ENCODE measurements around the gene IGSF3.
"Not testable (repeated sequence)": the region's sequence is repeated elsewhere in the genome, so short reads cannot be mapped to it uniquely, and the experiment has no call there.

The IGSF3 gene

DNA sequence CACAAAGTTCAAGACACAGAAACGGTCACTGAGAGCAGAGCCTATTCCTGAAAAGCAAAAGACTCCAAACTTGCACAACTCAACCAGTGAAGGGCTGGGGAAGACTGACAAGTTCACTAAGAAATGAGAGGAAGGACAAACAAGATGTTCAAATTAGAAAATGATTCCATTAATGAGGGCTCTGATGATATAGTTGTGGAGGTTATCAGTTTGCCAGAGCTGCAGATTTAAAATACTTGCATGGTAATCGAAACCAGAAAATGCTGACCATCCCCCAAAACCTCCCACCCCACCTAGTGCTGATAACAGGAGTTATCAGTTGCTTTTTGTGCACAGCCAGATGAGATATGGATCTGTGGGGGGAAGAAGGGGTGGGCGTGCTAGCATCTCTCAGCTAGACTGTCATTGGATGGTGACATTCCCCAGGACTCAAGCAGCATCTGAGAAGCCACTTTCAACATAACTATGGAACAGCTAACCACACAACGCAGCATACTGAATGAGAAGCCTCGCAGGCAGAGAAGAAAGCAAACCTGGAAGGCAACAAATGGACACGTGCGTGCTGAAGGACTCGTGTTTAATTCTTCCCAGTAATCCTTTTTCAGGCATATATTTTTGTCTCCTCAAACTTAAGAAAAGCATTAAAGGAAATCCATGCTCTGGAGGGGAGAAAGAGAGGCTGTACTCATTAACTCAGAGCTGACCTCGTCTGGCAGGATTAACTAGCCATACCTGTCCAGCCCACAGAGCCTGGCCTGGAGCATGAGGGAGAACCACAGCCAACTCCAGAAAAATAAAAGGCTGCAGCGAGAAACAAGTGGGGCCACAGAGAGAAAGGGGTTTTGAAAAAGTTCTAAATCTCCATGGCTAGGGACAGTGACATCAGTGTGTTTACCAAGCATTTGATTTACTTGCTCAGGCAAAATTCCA, 35.3 kb downstream of the IGSF3 start:
- H3K9me3 Mint-ChIP-seq, H3K4me1 Mint-ChIP-seq, H3K27ac Mint-ChIP-seq, H3K4me3 Mint-ChIP-seq, H3K27me3 Mint-ChIP-seq, H3K36me3 Mint-ChIP-seq: not testable (repeated sequence)

GRCh38 chr1:116631554-116631953, 36.0 kb downstream of the IGSF3 start:
- not testable (repeated sequence) for H3K4me1 Mint-ChIP-seq, H3K9me3 Mint-ChIP-seq, H3K27ac Mint-ChIP-seq, H3K27me3 Mint-ChIP-seq, H3K36me3 Mint-ChIP-seq, H3K4me3 Mint-ChIP-seq

- H3K27me3 Mint-ChIP-seq, H3K27ac Mint-ChIP-seq, H3K4me3 Mint-ChIP-seq, H3K4me1 Mint-ChIP-seq, H3K9me3 Mint-ChIP-seq, H3K36me3 Mint-ChIP-seq: not testable (repeated sequence)
These were observed 37.5 kb downstream of the IGSF3 start for GRCh38 chr1:116630057-116630456.

DNA sequence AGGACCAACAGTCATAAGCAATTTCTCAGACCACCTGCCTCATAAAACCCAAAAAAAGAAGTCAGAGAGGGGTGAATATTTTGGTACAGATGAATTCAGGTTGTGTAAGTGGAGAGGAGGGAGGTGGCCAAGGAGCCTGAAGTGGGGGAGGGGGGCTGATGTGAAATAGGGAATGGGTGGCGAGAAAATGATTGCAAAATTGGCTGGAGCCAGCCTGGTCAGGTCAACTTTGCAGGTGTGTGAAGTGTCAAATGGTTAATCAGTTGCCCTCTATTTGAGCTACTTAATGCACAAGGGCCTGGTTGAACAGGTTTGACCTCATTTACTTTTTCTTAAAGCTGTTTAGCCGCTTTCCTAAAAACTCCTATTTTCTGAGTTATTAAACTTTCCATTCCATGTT, 38.1 kb downstream of the IGSF3 start:
- H3K9me3 Mint-ChIP-seq, H3K27me3 Mint-ChIP-seq, H3K36me3 Mint-ChIP-seq, H3K4me1 Mint-ChIP-seq, H3K4me3 Mint-ChIP-seq, H3K27ac Mint-ChIP-seq: not testable (repeated sequence)

DNA sequence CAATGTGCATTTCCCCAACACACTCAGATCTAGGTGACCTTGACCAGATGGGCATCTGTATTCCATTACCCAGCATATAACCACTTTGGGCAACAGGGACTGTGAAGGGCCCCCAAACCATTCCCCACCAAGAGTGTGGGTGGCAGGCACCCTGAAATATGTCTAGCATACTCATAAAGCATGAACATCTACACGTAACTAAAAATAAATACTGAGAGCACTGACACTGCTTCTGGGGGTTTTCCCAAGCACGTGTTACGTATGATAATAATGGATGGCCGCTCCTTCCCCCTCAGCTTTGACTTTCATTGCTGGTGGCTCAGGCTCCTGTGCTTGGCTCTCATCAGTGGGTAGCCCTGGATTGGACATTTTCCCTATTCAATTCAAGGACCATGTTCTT, 39.1 kb downstream of the IGSF3 start:
- Mint-ChIP-seq H3K4me1 (no peaks in the 10 kb centered on the region), H3K36me3 (no peaks in the 10 kb centered on the region), H3K27ac (peak overlapping the region; percentile 25), H3K9me3 (no peaks in the 10 kb centered on the region), H3K4me3 (no peak overlapping the region), H3K27me3 (peaks cover 6% of the 10 kb centered on the region)

- H3K9me3 Mint-ChIP-seq, H3K27ac Mint-ChIP-seq, H3K4me3 Mint-ChIP-seq, H3K36me3 Mint-ChIP-seq, H3K27me3 Mint-ChIP-seq, H3K4me1 Mint-ChIP-seq: not testable (repeated sequence)
These were observed 40.2 kb downstream of the IGSF3 start for GRCh38 chr1:116627357-116627756.

- not testable (repeated sequence) for H3K4me1 Mint-ChIP-seq, H3K36me3 Mint-ChIP-seq, H3K4me3 Mint-ChIP-seq, H3K9me3 Mint-ChIP-seq, H3K27ac Mint-ChIP-seq, H3K27me3 Mint-ChIP-seq
These were observed 40.6 kb downstream of the IGSF3 start for GRCh38 chr1:116626915-116627314.

DNA sequence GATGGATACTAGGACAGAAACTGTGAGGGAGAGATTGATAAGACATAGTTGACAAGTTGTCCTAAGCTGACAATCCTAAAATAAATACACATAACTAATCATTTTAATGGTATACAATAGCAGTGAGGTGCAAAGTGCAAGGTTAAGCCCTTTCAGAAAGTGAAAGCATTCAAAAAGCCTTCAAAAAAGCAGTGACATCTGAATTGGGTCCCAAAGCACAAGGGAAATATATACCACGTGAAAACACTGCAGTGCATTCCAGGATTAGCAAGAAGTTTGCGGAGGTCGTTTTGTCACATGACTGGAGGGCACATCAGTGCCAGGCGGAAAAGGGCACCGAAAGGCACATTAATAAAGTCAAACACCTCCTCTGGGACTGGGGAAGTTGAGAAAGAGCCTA, 42.4 kb downstream of the IGSF3 start:
- not testable (repeated sequence) for H3K27ac Mint-ChIP-seq, H3K4me3 Mint-ChIP-seq, H3K27me3 Mint-ChIP-seq, H3K4me1 Mint-ChIP-seq, H3K9me3 Mint-ChIP-seq, H3K36me3 Mint-ChIP-seq

GRCh38 chr1:116624040-116624439, 43.5 kb downstream of the IGSF3 start:
- no peak overlapping the region for H3K4me3 Mint-ChIP-seq
- no peaks in the 10 kb centered on the region for H3K4me1 Mint-ChIP-seq
- H3K27ac Mint-ChIP-seq: no peak overlapping the region
- H3K27me3 Mint-ChIP-seq: peaks cover 7% of the 10 kb centered on the region
- peaks cover 2% of the 10 kb centered on the region for H3K36me3 Mint-ChIP-seq
- H3K9me3 Mint-ChIP-seq: peaks cover 5% of the 10 kb centered on the region

- H3K4me1 Mint-ChIP-seq, H3K9me3 Mint-ChIP-seq, H3K27ac Mint-ChIP-seq, H3K4me3 Mint-ChIP-seq, H3K36me3 Mint-ChIP-seq: not testable (repeated sequence)
- H3K27me3 Mint-ChIP-seq: peaks cover 12% of the 10 kb centered on the region
These were observed 45.0 kb downstream of the IGSF3 start for GRCh38 chr1:116622496-116622895.

DNA sequence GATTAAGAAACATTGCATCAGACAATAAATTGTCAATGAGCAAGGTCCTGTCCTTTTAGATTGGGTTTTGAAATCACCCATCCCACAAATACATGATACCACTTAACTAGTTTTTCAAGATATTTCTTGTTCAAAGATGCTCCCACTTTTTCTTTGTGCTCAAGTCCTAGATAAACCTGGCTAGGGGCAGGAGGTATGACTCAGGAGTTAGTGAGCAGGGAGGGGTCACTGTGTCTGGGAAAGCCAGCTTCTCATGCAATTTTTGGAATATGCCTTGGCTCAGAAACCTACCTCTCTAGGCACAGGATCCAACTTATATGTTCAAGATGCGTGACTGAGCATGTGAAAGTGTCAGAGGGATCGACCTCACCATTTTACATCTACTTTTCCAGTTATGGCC, 45.8 kb downstream of the IGSF3 start:
- H3K27ac Mint-ChIP-seq, H3K4me3 Mint-ChIP-seq, H3K36me3 Mint-ChIP-seq, H3K9me3 Mint-ChIP-seq, H3K4me1 Mint-ChIP-seq: not testable (repeated sequence)
- H3K27me3 Mint-ChIP-seq: peaks cover 12% of the 10 kb centered on the region

DNA sequence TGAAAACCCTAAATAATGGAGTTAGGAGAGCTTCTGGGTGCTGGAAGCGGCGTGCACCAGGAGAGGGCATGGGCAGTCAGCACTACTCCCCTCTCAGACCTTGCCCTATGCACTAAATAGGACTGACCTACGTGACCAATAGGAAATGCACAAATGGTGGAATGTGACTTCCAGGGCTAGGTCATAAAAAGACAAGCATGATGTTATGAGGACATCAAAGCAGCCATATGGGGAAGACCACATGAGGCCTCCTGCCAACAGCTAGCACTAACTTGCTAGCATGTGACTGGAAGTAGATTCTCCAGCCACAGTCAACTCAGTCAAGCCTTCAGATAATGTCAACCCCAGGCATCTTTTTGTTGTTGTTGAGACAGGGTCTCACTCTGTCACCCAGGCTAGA, 47.1 kb downstream of the IGSF3 start:
- not testable (repeated sequence) for H3K9me3 Mint-ChIP-seq, H3K4me1 Mint-ChIP-seq, H3K4me3 Mint-ChIP-seq, H3K36me3 Mint-ChIP-seq, H3K27ac Mint-ChIP-seq
- peaks cover 11% of the 10 kb centered on the region for H3K27me3 Mint-ChIP-seq

DNA sequence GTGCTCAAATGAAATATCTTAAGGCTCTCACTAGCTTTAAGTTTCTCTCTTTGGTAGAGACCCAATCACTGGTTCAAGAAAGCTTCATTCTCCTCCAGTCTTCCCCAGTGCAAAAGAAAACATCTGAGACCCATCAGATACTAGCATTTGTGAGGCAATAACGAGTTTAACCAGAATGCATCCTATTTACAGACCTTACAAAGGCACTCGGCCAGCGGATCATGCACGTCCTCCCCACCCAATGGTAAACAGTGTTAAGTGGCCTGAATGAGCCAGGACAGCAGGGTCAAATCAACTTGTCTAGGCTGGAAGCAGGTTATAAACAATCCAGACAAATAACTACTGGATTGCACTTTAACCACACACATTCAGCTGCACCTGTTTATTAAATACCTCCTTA, 48.4 kb downstream of the IGSF3 start:
- H3K4me3 Mint-ChIP-seq, H3K36me3 Mint-ChIP-seq, H3K4me1 Mint-ChIP-seq, H3K27ac Mint-ChIP-seq, H3K9me3 Mint-ChIP-seq: not testable (repeated sequence)
- peaks cover 11% of the 10 kb centered on the region for H3K27me3 Mint-ChIP-seq

- H3K4me1 Mint-ChIP-seq, H3K27ac Mint-ChIP-seq, H3K4me3 Mint-ChIP-seq, H3K9me3 Mint-ChIP-seq, H3K36me3 Mint-ChIP-seq: not testable (repeated sequence)
- H3K27me3 Mint-ChIP-seq: peaks cover 11% of the 10 kb centered on the region
These were observed 49.7 kb downstream of the IGSF3 start for GRCh38 chr1:116617808-116618207.

DNA sequence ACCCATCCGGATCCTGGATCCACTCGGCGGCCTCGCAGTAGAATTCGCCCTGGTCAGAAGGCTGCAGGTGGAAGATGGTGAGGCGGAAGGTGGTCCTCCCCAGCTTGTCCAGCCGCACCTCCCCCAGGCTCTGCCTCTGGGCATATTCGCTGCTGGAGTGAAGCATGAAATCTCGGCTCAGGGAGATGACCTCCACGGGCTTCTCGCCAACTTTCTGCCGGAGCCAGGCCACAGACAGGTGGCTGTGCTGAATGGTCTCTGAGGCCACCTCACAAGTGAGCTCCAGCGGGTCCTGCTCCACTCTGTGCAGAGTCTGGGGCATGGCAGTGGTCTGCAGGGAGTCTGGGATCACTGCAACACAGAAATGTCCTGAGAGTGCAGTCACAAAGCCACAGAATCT, 53.7 kb downstream of the IGSF3 start:
- not testable (repeated sequence) for H3K27ac Mint-ChIP-seq, H3K27me3 Mint-ChIP-seq, H3K4me1 Mint-ChIP-seq, H3K36me3 Mint-ChIP-seq, H3K9me3 Mint-ChIP-seq, H3K4me3 Mint-ChIP-seq

- not testable (repeated sequence) for H3K27me3 Mint-ChIP-seq, H3K4me3 Mint-ChIP-seq, H3K27ac Mint-ChIP-seq, H3K36me3 Mint-ChIP-seq, H3K9me3 Mint-ChIP-seq
- H3K4me1 Mint-ChIP-seq: peaks cover 20% of the 10 kb centered on the region
These were observed 57.6 kb downstream of the IGSF3 start for GRCh38 chr1:116609801-116610371.

- H3K36me3 Mint-ChIP-seq, H3K27me3 Mint-ChIP-seq, H3K9me3 Mint-ChIP-seq: not testable (repeated sequence)
- H3K4me1 Mint-ChIP-seq: peaks cover 20% of the 10 kb centered on the region
- peak overlapping the region; percentile 12 for H3K4me3 Mint-ChIP-seq
- peak overlapping the region; percentile 56 for H3K27ac Mint-ChIP-seq
These were observed 58.7 kb downstream of the IGSF3 start for GRCh38 chr1:116608841-116609240.
